Measurements from ENCODE around the gene RPRD1B.

Gene RPRD1B

GRCh38 chr20:38135651-38136420 lies 102.3 kb downstream of the RPRD1B start:
- H3K4me3 ChIP-seq (ENCODE audit: low read depth, low read length): no peak overlapping the region
- no peak for DNase-seq (ENCODE audit: low read depth, low spot score)
- TF ChIP-seq CTCF (IDR thresholded peaks at IDR 0.05; ENCODE audit: low read depth, low read length): no peak
- in situ Hi-C loops (cut with HindIII; ENCODE audit: low sequenced_read_pairs): no loop called here

GRCh38 chr20:38136421-38137245 lies 103.1 kb downstream of the RPRD1B start:
- H3K4me3 ChIP-seq (ENCODE audit: low read depth, low read length): no peak overlapping the region
- TF ChIP-seq CTCF (IDR thresholded peaks at IDR 0.05; ENCODE audit: low read depth, low read length): no peak
- in situ Hi-C loops (cut with HindIII; ENCODE audit: low sequenced_read_pairs): no loop called here
- no peak for DNase-seq (ENCODE audit: low read depth, low spot score)

GRCh38 chr20:38137441-38138037 lies 104.0 kb downstream of the RPRD1B start:
- no peak overlapping the region for H3K4me3 ChIP-seq (ENCODE audit: low read depth, low read length)
- no peak for DNase-seq (ENCODE audit: low read depth, low spot score)
- TF ChIP-seq CTCF (IDR thresholded peaks at IDR 0.05; ENCODE audit: low read depth, low read length): no peak
- in situ Hi-C loops (cut with HindIII; ENCODE audit: low sequenced_read_pairs): no loop called here

- DNase-seq (ENCODE audit: low read depth, low spot score): no peak
- H3K4me3 ChIP-seq (ENCODE audit: low read depth, low read length): no peak overlapping the region
- no peak for TF ChIP-seq CTCF (IDR thresholded peaks at IDR 0.05; ENCODE audit: low read depth, low read length)
- in situ Hi-C loops (cut with HindIII; ENCODE audit: low sequenced_read_pairs): no loop called here
Observed at GRCh38 chr20:38138086-38138778, 104.7 kb downstream of the RPRD1B start.

GRCh38 chr20:38139156-38139912 lies 105.8 kb downstream of the RPRD1B start:
- no peak overlapping the region for H3K4me3 ChIP-seq (ENCODE audit: low read depth, low read length)
- in situ Hi-C loops (cut with HindIII; ENCODE audit: low sequenced_read_pairs): no loop called here
- no peak for DNase-seq (ENCODE audit: low read depth, low spot score)
- no peak for TF ChIP-seq CTCF (IDR thresholded peaks at IDR 0.05; ENCODE audit: low read depth, low read length)
